ENCODE data around the gene ACAT2. TPM values are rescaled to one million over a fixed set of nuclear protein-coding genes. Genes with fewer than 3 reads are reported as not detected.
A peak's percentile ranks its signal among the peaks of the same experiment; 100 is the strongest.
"Not testable (repeated sequence)": the region's sequence is repeated elsewhere in the genome, so short reads cannot be mapped to it uniquely, and the experiment has no call there.

ACAT2 gene
- polyA plus RNA-seq, 3 donors, result 9.9 to 18.8 (median 16.9) TPM

DNA sequence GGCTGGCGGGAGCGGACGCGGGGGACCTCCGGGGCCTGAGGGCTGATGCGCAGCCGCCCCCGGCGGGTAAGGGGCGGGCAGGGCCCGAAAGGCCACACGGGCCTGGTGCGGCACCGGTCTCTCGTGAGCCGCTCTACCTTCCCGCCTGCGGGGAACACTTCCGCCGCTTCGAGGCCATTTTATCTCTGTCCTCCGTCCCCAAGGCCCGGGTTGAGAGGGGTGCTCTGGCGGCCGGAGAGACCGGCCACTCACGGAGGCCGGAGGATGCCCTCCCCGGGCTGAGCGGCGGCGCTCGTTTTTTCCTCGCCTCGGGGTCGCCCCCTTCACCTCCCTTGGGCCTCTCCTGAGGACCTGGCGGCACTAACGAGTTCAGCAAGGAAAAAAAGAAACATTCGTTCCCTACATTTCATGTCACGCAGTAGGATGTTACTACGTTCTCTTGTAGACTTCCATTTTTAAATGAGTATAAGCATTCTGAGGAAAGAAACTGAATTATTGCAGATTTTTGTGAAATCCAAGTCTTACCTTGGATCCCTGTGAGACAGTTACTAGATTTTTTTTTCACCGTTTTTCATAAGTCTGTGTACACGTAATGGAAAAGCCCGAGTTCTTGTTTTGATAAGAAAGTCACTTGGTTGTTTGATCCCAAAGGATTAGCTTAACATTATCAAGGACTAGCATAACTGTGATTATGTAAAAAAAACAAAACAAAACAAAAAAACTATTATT, 34.0 kb upstream of the ACAT2 start:
- WGBS, 3 donors, result 0% methylated on average over 41 to 44 of the region's 44 CpGs
- peak overlapping the region; percentile 98 for H3K27ac ChIP-seq (ENCODE audit: low read depth, low read length)

DNA sequence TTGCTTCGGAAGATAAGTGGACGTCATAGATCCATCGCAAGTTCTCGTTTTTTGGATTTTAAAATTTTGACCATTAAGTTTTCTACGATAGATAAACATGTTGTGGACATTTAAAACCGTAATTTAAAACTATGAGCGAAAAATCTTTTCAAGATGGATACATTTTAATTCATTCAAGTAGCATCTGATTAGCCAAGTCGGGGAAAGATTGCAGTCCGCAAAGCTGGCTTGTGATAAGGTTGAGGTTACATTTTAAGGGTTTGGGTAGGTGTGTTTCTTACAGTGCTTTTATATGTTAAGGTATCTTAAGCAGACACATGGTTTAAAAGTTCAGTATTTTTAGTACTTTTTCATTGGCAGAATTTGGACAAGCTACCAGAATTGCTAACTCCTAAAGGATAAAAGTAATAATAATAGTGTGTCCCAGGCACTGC, 33.3 kb upstream of the ACAT2 start:
- WGBS, 3 donors, result 1% methylated on average over 9 of the region's 9 CpGs
- H3K27ac ChIP-seq (ENCODE audit: low read depth, low read length), result no peak overlapping the region

DNA sequence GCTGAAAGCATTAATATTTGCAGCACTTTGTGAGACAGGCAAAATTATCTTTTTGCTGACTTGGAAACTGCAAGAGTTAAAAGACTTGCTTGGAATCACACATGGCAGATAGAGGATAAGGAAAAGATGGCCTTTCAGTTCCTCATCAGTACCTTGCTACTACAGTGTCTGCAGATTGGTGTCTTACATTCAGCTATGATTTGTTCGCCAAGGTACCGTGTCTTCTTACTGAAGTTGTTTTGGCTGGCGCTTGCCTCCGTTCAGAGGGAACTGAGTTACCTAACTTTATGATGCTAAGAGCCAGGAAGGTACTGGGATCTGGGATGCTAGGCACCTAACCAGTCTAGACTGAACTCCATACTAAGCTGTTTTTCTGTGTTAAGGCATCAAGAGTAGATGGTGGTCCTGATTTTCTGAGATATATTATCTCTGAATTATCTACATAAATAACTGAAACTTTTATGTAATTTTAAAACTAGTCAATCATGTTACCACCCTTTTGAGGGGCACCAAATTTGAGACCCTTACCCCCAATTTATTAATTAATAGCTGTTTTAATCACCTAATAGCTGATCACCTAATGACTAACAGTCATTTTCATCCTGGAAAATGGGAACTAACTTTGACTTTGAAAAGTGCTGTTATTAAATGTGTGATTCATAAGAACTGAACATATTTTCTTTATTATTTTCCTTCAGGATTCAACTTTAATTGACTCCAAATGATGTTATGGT, 32.1 kb upstream of the ACAT2 start:
- no peak overlapping the region for H3K27ac ChIP-seq (ENCODE audit: low read depth, low read length)
- 18 to 29% (median 28%) methylated on average over 4 of the region's 4 CpGs for WGBS, 3 donors

DNA sequence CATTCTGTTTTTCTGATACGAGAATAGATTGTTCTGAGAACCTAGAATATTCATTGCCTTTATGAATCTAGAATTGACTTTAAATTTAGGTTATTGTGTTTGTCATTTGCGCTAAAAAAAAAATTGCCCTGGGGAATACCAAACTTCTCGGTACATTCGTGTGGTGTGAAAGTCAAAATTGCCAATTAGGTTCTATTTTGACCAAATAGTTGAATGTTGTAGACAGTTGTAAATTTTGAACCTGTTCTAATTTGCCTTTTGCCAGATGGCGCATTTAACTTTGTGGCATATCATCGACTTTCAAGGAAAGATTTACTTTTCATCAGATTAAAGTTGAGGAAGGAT, 31.5 kb upstream of the ACAT2 start:
- H3K27ac ChIP-seq (ENCODE audit: low read depth, low read length), result no peak overlapping the region
- 56 to 75% (median 75%) methylated on average over 6 of the region's 6 CpGs for WGBS, 3 donors

DNA sequence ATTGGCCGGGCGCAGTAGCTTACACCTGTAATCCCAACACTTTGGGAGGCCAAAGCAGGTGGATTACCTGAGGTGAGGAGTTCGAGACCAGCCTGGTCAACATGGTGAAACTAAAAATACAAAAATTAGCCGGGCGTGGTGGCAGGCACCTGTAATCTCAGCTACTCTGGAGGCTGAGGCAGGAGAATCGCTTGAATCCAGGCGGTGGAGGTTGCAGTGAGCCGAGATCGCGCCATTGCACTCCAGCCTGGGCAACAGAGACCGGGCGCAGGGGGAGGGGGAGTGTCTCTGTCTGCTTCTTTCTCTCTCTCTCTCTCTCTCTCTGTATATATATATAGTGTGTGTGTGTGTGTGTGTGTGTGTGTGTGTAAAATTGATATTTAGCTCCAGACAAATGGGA, 29.3 kb upstream of the ACAT2 start:
- 89 to 94% (median 92%) methylated on average over 12 of the region's 12 CpGs for WGBS, 3 donors
- not testable (repeated sequence) for H3K27ac ChIP-seq (ENCODE audit: low read depth, low read length)

DNA sequence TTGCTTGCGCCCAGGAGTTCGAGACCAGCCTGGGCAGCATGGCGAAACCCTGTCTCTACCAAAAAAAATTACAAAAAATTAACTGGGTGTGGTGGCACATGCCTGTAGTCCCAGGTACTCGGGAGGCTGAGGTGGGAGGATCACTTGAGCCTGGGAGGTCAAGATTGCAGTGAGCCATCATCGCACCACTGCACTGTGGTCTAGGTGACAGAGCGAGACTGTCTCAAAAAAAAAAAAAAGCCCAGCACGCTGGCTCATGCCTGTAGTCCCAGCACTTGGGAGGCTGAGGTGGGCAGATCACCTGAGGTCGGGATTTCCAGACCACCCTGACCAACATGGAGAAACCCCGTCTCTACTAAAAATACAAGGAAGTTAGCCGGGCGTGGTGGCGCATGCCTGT, 28.4 kb upstream of the ACAT2 start:
- WGBS, 3 donors, result 90 to 96% (median 93%) methylated on average over 12 of the region's 12 CpGs
- not testable (repeated sequence) for H3K27ac ChIP-seq (ENCODE audit: low read depth, low read length)

DNA sequence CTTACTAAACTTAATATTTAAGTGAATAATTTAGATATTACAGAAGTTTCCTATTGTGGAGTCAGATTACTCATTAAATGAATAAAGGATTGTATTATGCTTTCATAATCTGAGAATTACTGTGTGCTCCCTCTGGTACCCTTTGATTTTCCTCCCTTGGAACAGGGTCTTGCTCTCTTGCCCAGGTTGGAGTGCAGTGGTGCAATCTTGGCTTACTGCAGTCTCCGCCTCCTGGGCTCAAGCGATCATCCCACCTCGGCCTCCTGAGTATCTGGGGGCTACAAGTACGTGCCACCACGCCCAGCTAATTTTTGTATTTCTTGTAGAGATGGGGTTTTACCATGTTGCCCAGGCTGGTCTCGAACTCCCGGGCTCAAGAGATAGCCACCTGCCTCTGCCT, 24.9 kb upstream of the ACAT2 start:
- WGBS, 3 donors, result 83 to 96% (median 92%) methylated on average over 7 of the region's 7 CpGs
- H3K27ac ChIP-seq (ENCODE audit: low read depth, low read length), result no peak overlapping the region

DNA sequence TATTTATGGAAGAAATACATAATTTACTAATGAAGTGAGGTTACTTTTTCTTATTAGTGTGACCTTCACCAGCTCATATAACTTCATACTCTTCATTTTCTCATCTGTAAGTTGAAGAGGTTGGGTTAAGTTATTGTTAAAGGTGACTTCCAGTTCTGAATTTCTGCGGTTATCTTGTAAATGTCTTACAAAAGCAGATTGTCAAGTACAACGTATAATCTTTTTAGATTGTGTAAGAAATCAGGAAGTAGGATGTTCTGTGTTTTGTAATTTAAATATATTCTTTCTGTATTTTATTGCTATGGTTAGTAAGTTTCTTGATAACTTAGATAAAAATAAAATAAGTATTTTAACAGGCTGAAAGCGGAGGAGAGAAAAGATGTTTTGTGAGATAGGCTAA, 22.5 kb upstream of the ACAT2 start:
- WGBS, 3 donors, result 51 to 58% (median 56%) methylated on average over 3 of the region's 3 CpGs
- no peak overlapping the region for H3K27ac ChIP-seq (ENCODE audit: low read depth, low read length)

DNA sequence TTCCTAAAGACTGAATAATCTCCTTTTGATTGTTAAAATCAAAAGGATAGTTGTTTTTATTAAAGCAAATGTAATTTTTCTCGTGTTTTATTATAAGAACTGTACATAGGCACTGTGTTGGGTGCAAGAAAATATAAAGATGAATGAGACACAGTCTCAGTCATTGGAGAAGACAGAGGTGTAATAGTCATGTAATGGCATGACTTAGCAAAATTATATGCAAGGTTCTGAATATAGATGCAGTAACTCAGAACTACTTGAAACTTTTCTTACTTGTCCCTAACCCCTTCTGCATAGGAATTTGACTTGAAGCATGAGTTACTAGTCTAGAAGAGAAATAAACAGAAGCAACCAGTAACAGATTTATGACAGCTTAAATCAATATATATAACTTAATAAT, 19.7 kb upstream of the ACAT2 start:
- H3K27ac ChIP-seq (ENCODE audit: low read depth, low read length), result no peak overlapping the region
- 73 to 91% (median 81%) methylated on average over 1 of the region's 1 CpG for WGBS, 3 donors

DNA sequence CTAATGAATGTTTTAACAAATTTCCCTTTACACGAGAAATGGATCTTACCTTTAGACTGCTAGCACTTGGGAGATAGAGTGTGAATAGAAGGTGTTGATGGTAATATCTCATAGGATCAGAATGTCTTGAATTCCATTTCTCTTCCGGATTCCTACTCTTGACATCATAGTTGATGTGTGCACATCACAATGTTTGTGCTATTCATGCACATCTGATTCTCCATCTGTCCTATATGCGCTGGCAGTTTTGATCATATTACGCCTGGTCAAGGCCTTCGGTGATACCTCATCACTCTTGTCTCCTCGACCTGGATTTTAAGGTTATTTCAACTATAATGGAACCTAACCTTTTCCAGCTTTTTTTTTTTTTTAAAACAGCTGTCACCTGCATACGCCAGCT, 16.8 kb upstream of the ACAT2 start:
- 83 to 87% (median 83%) methylated on average over 7 of the region's 7 CpGs for WGBS, 3 donors

DNA sequence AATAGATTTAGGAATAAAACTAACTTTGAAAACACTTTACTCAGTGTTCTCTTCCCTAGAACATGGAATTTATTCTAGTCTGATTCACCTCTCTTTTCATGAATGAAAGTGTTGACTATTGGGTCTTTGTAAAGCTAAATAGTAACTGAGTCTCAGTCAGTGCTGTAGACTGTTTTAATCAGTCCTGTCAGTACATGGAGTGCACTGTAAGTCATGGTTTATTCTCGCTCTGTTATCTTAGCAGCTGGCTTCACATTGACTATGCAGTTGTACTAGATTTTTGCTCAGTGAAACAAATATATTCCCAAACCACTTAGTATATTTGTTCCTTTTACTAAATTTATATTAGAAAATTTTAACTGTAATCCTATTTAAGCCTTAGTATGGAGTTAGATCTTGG, 15.1 kb upstream of the ACAT2 start:
- 76 to 91% (median 91%) methylated on average over 1 of the region's 1 CpG for WGBS, 3 donors

More for the DNA sequence above, 16.8 kb upstream of the ACAT2 start:
- no peak overlapping the region for H3K27ac ChIP-seq (ENCODE audit: low read depth, low read length)

DNA sequence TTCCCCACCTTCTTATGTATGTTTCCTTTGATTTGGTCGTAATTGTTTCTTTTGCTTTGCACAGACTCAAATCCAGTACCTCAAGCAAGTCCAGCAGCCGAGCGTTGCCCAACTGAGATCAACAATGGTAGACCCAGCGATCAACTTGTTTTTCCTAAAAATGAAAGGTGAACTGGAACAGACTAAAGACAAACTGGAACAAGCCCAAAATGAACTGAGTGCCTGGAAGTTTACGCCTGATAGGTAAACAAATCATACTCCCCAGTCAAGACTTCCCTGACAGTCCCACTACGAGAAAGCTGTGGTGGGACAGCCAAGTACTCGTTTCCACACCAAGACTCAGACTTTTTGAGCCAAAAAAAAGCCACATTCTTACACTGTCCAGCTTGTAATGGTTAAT, 13.7 kb upstream of the ACAT2 start:
- not testable (repeated sequence) for H3K27ac ChIP-seq (ENCODE audit: low read depth, low read length)
- WGBS, 3 donors, result 76 to 88% (median 85%) methylated on average over 7 of the region's 7 CpGs

More for the DNA sequence above, 15.1 kb upstream of the ACAT2 start:
- no peak overlapping the region for H3K27ac ChIP-seq (ENCODE audit: low read depth, low read length)

DNA sequence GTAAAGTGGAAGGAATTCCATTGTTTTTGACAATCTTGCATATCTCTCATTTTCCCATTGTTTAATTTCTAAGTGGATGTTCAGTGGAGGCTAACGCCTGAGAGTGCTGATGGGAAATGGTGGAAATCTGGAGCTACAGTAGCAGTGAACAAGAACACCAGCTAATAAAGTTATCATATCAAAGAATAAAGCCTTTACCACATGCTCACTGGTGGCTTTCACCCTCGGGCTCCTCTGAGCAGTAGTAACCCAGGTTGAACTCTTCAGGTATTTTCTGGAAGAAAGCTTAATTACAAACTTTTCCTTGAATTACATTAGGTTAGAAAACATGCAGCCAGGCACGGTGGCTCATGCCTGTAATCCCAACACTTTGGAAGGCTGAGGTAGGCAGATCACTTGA, 10.4 kb upstream of the ACAT2 start:
- H3K27ac ChIP-seq (ENCODE audit: low read depth, low read length), result no peak overlapping the region

DNA sequence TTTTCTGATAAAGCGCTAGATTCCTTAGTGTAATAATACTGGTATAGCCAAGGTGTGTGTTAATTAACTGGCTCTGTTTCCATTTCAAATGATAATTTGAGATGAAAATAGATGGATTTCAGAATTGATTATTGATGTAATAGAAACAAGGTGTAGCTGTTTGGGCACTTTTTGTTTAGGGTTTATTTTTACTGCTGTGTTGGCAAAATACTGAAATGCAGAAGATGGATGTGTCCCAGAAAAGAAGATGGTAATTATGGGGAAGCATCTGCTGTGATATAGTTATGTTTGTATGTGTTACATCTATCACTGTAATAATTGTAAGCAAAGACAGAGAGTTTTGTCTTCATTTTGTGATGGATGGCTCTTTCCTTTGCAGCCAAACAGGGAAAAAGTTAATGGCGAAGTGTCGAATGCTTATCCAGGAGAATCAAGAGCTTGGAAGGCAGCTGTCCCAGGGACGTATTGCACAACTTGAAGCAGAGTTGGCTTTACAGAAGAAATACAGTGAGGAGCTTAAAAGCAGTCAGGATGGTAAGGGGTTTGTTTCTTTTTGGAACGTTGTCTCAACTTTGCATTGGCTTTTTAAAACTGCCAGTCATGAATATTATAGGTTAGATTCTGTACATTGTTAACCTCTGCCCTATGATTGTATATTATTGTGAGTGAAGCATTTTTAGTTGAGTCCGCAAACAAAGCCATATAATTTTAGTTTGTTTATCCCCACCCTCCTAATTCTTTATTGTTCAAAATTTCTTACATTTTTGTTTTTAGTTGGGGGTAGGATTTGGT, 8.6 kb upstream of the ACAT2 start:
- 75 to 83% (median 82%) methylated on average over 6 of the region's 6 CpGs for WGBS, 3 donors
- no peak overlapping the region for H3K27ac ChIP-seq (ENCODE audit: low read depth, low read length)

More for the DNA sequence above, 10.4 kb upstream of the ACAT2 start:
- 82 to 86% (median 86%) methylated on average over 3 of the region's 3 CpGs for WGBS, 3 donors

DNA sequence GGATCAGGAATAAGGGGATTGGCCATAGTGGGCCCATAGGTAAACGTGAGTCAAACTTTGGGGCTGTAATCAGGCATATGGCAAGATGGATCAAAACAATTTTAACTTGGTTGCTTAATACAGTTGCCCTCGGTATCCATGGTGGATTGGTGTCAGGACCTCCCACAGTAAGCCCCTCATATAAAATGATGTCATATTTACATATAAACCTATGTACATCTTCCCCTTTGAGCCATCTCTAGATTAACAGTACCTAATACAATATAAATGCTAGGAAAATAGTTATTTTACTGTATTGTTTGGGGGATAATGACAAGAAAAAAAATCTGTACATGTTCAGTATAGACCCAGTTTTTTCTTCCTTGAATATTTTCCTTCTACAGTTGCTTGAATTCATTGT, 7.4 kb upstream of the ACAT2 start:
- H3K27ac ChIP-seq (ENCODE audit: low read depth, low read length), result no peak overlapping the region
- WGBS, 3 donors, result 83 to 92% (median 84%) methylated on average over 2 of the region's 2 CpGs

DNA sequence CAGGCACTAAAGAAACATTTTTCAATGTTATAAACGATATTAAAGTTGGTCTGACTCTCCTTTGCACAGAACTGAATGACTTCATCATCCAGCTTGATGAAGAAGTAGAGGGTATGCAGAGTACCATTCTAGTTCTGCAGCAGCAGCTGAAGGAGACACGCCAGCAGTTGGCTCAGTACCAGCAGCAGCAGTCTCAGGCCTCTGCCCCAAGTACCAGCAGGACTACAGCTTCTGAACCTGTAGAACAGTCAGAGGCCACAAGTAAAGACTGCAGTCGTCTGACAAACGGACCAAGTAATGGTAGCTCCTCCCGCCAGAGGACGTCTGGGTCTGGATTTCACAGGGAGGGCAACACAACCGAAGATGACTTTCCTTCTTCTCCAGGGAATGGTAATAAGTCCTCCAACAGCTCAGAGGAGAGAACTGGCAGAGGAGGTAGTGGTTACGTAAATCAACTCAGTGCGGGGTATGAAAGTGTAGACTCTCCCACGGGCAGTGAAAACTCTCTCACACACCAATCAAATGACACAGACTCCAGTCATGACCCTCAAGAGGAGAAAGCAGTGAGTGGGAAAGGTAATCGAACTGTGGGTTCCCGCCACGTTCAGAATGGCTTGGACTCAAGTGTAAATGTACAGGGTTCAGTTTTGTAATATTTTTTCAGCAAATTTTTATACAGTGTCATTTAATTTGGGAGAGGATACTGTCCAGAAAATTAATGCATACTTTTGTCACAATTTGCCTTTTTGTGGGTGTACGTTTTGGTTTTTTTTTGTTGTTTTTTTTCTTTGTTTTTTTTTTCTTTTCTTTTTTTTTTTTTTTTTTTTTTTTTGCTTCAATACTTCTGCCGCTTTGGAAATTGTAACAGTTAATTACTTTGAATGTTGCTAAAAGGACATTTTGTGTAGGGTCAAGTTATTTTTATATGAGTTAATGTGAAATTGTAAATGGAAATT, 6.6 kb upstream of the ACAT2 start:
- 67 to 78% (median 74%) methylated on average over 15 of the region's 15 CpGs for WGBS, 3 donors
- no peak overlapping the region for H3K27ac ChIP-seq (ENCODE audit: low read depth, low read length)

DNA sequence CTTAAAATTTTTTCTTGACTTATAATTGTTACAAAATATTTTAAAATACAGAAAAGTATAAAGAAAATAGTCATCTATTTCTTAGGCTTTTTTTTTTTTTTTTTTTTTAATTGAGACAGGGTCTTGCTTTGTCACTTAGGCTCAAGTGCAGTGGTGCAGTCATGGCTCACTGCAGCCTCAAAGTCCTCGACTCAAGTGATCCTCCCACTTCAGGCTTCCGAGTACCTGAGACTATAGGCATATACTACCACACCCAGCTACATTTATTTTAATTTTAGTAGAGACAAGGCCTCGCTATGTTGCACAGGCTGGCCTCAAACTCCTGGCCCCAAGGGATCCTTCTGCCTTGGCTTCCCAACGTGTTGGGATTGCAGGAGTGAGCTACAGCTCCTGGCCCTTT, 5.3 kb upstream of the ACAT2 start:
- WGBS, 3 donors, result 82 to 88% (median 86%) methylated on average over 4 of the region's 4 CpGs
- no peak overlapping the region for H3K27ac ChIP-seq (ENCODE audit: low read depth, low read length)

Data from adipose tissue (tissue), 3 donors.